H1 (cell line): ENCODE measurements around the gene SLFN12L. TPM values are rescaled to one million over a fixed set of nuclear protein-coding genes. Genes with fewer than 3 reads are reported as not detected.

Experiments
- RAD21 ChIP-seq, 2 experiments: IDR thresholded peaks in 1 of 2; conservative IDR thresholded peaks in 1 of 2; 2 replicates each; pipeline ENCODE4 v1.6.1; 2011; ENCODE audit warnings: low read depth in 2 of 2, low read length in 2 of 2, improper control_type of control experiment in 1 of 2, inconsistent platforms in 1 of 2, mild to moderate bottlenecking in 1 of 2, moderate library complexity in 1 of 2
- RBBP5 ChIP-seq: IDR thresholded peaks from 2 replicates; pipeline ENCODE4 v1.7.1; 2012; ENCODE audit warnings: low read depth, mild to moderate bottlenecking, inconsistent platforms, low read length, moderate library complexity, borderline replicate concordance
- USF2 ChIP-seq: IDR thresholded peaks from 2 replicates; pipeline ENCODE4 v1.6.1; 2011; ENCODE audit warnings: low read length, improper control_type of control experiment
- polyA plus RNA-seq, 7 experiments: library from polyadenylated mRNA; depleted of rRNA in 3 of 7; stranded (reverse) in 5 of 7; unstranded in 2 of 7; fragments of >200 nt in 5 of 7; fragments of 200-250 nt in 2 of 7; gene quantifications; 1 replicate in 5 of 7; 2 replicates in 1 of 7; 4 replicates in 1 of 7; pipeline versions ENCODE4 v1.2.1 to v1.2.3, GENCODE V29; 2011 to 2013; ENCODE audit warnings: missing spikeins in 2 of 7, mixed read lengths in 2 of 7
- total RNA-seq: library from RNA; stranded (reverse); fragmentation: NEBNext Ultra II Directional; extraction: Animal tissue kit (Norgen Biotek cat#: 25700); gene quantifications from 2 replicates; pipeline ENCODE4 v1.2.1, GENCODE V29; 2021

The SLFN12L gene
- total and polyA plus RNA-seq, 2 of the 8 experiments (the other 6 are each of a cell fraction or from before 2014, with no cell fraction given): not detected

- TF ChIP-seq USF2 (no peak), RAD21 (IDR thresholded peaks at IDR 0.05 in 1 of 2, conservative IDR thresholded peaks at IDR 0.05 in 1 of 2; ENCODE audit: low read depth in 2 of 2, low read length in 2 of 2) (no peak), RBBP5 (no peak)
- TF ChIP-seq, all 59 proteins: peak for 0
These were observed 69.7 kb downstream of the SLFN12L start (continued) for GRCh38 chr17:35467824-35468223.
